Keratinocyte (primary cell): ENCODE measurements around the gene KIAA0040.

Experiments
- EZH2 ChIP-seq: IDR thresholded peaks from one replicate; pipeline ENCODE4 v1.6.1; 2012; ENCODE audit warnings: inconsistent platforms, mild to moderate bottlenecking, low read length, moderate library complexity
- TF ChIP-seq, protein P1 (sequence below), 3 experiments: IDR thresholded peaks in 1 of 3; conservative IDR thresholded peaks in 1 of 3; optimal IDR thresholded peaks in 1 of 3; 2 replicates in 2 of 3; 3 replicates in 1 of 3; pipeline versions ENCODE3 to v1.5.1; 2011; ENCODE audit warnings: low read length in 3 of 3, mild to moderate bottlenecking in 3 of 3, moderate library complexity in 2 of 3, control low read depth in 1 of 3, inconsistent platforms in 1 of 3; ENCODE audit not compliant: insufficient read depth in 2 of 3; ENCODE audit errors: extremely low read depth in 1 of 3

DNA sequence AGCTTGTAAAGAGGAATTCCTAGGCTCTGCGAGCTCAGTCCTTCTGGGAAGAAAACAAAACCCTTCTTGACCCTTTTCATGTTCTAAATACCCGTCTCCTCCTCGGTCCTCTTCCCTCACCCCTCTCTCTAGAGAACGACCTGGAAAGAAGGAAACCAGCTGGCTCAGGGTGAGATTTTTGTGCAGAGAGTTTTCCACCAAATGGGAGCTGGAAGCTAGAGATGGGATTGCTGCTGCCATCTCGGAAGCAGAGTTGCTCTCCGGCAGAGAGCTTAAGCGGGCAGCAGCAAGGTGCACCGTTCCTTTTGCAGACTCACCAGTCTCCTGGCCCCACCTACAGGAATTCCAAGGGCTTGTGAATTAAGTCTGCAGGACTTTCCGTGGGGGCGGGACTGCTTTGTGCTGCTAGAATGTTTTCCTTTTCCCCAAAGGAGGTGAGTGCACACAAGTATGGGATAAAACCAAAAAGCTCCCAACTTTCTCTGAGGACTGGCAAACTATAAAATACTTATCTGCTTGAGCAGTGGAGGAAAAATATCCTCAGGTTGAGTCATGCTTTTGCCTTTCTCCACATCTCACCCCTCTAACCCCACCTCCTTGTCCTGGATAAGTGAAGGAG lies 29.1 kb upstream of the KIAA0040 start:
- TF ChIP-seq, protein P1, sequence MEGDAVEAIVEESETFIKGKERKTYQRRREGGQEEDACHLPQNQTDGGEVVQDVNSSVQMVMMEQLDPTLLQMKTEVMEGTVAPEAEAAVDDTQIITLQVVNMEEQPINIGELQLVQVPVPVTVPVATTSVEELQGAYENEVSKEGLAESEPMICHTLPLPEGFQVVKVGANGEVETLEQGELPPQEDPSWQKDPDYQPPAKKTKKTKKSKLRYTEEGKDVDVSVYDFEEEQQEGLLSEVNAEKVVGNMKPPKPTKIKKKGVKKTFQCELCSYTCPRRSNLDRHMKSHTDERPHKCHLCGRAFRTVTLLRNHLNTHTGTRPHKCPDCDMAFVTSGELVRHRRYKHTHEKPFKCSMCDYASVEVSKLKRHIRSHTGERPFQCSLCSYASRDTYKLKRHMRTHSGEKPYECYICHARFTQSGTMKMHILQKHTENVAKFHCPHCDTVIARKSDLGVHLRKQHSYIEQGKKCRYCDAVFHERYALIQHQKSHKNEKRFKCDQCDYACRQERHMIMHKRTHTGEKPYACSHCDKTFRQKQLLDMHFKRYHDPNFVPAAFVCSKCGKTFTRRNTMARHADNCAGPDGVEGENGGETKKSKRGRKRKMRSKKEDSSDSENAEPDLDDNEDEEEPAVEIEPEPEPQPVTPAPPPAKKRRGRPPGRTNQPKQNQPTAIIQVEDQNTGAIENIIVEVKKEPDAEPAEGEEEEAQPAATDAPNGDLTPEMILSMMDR (optimal IDR thresholded peaks at IDR 0.05 in 1 of 3, IDR thresholded peaks at IDR 0.05 in 1 of 3, conservative IDR thresholded peaks at IDR 0.05 in 1 of 3; ENCODE audit: extremely low read depth in 1 of 3, insufficient read depth in 2 of 3, low read length in 3 of 3): peak; percentile 23 to 67 (median 56)
- no peak for TF ChIP-seq EZH2
